Gastrocnemius medialis (tissue), 4 donors: ENCODE data around the gene ATRAID.

Source experiments
- POLR2A ChIP-seq, 2 donors: fragments of 450-650 bp; IDR thresholded peaks; one replicate each; pipeline ENCODE4 v1.6.1; 2017; ENCODE audit warnings: antibody characterized with exemption in 2 of 2, mild to moderate bottlenecking in 2 of 2, moderate library complexity in 2 of 2
- TF ChIP-seq, protein P1 (sequence below), 5 experiments: fragments of 450-650 bp in 3 of 5; fragments of 200-600 bp in 2 of 5; sonication (generic) in 2 of 5; IDR thresholded peaks in 4 of 5; conservative IDR thresholded peaks in 1 of 5; 1 replicate in 4 of 5; 2 replicates in 1 of 5; pipeline ENCODE4 v1.5.1; 2016 to 2019; ENCODE audit warnings: antibody characterized with exemption in 5 of 5, mild to moderate bottlenecking in 3 of 5, moderate library complexity in 3 of 5

DNA sequence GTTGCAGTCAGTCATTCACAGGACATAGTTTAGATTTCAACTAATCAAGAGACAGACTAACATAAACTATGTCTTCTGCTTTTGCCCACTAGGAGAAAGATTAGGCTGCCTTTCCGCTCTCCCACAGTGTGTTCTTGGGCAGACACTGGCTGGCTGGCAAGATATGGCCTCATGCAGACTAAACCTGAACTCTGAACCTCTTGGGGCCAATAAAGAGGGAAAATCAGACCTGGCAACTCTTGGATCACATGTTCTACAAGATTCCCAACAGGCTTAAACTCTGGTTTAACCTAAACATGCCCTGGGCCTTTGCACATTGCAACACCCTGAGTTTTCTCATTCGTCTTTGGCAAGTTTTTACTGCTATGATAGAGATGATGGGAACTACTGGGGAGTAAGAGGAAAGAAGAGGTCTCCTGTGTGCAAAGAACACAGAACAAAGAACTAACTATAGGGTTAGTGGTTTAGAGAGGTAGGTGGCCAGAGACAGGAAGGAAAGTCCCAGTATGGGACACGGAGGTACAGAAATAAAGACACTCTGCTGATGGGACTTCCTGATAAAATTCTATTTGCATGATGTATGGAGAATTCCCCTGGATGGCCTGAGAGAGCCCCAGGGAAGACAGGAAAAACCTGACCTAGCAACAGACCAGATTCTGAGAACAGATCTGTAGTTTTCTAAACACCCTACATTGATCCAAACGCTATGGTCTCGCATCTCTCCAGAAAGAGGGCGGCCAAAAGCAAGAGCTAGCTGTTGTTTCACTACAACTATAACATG, 2.0 kb upstream of the ATRAID start:
- TF ChIP-seq, protein P1, sequence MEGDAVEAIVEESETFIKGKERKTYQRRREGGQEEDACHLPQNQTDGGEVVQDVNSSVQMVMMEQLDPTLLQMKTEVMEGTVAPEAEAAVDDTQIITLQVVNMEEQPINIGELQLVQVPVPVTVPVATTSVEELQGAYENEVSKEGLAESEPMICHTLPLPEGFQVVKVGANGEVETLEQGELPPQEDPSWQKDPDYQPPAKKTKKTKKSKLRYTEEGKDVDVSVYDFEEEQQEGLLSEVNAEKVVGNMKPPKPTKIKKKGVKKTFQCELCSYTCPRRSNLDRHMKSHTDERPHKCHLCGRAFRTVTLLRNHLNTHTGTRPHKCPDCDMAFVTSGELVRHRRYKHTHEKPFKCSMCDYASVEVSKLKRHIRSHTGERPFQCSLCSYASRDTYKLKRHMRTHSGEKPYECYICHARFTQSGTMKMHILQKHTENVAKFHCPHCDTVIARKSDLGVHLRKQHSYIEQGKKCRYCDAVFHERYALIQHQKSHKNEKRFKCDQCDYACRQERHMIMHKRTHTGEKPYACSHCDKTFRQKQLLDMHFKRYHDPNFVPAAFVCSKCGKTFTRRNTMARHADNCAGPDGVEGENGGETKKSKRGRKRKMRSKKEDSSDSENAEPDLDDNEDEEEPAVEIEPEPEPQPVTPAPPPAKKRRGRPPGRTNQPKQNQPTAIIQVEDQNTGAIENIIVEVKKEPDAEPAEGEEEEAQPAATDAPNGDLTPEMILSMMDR (IDR thresholded peaks at IDR 0.05 in 4 of 5, conservative IDR thresholded peaks at IDR 0.05 in 1 of 5) = no peak
- TF ChIP-seq POLR2A (IDR thresholded peaks at IDR 0.05) = no peak
